Peyer's patch (tissue), 4 donors: ENCODE results near the gene HS3ST3B1.

Source experiments
- CTCF ChIP-seq, 6 experiments: fragments of 450-650 bp in 4 of 6; fragments of 200-600 bp in 2 of 6; sonication (generic) in 1 of 6; IDR thresholded peaks; one replicate each; pipeline ENCODE4 v1.5.1; 2017 to 2019; ENCODE audit warnings: antibody characterized with exemption in 6 of 6, mild to moderate bottlenecking in 3 of 6, moderate library complexity in 1 of 6
- POLR2A ChIP-seq, 2 donors: fragments of 450-650 bp; IDR thresholded peaks; one replicate each; pipeline ENCODE4 v1.5.1; 2017; ENCODE audit warnings: antibody characterized with exemption in 2 of 2, mild to moderate bottlenecking in 2 of 2, moderate library complexity in 2 of 2

- TF ChIP-seq CTCF (IDR thresholded peaks at IDR 0.05) = no peak
- no peak for TF ChIP-seq POLR2A (IDR thresholded peaks at IDR 0.05)
Measured at GRCh38 chr17:14359163-14360020, 58.5 kb downstream of the HS3ST3B1 start.
